Ramos (cell line): ENCODE measurements around the gene DTL.

ENCODE experiments used
- in situ Hi-C: fragments of 300-500 bp; cut with MboI; formaldehyde crosslinking; loops from one replicate; pipeline ENCODE4 v1.14.3; 2022; ENCODE audit warnings: low sequenced_read_pairs; ENCODE audit not compliant: unreplicated experiment

DTL gene

DNA sequence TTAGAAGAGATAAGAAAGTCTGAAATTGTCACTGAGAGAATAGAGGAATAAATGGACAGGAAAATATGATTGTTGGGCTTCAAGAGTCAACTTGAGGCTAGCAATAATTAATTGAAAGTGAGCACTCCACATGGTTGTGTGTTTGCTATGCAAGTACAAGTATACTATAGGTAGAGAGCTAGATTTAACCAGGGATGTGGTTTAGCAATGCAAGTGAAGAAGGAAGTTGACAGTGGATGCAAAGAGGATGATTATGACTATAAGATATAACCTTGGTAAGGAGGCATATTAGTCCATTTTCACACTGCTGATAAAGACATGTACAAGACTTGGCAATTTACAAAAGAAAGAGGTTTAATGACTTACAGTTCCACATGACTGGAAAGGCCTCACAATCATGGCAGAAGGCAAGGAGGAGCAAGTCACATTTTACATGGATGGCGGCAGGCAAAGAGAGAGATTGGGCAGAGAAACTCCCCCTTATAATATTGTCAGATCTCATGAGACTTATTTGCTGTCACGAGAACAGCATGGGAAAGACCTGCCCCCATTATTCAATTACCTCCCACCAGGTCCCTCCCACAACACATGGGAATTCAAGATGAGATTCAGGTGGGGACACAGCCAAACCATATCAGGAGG is 47.3 kb downstream of the DTL start:
- in situ Hi-C loops, result no loop called here

GRCh38 chr1:212089560-212090163 is 54.1 kb downstream of the DTL start:
- in situ Hi-C loops, result no loop called here

- in situ Hi-C loops, result no loop called here
Measured at GRCh38 chr1:212091438-212092121, 56.0 kb downstream of the DTL start.

DNA sequence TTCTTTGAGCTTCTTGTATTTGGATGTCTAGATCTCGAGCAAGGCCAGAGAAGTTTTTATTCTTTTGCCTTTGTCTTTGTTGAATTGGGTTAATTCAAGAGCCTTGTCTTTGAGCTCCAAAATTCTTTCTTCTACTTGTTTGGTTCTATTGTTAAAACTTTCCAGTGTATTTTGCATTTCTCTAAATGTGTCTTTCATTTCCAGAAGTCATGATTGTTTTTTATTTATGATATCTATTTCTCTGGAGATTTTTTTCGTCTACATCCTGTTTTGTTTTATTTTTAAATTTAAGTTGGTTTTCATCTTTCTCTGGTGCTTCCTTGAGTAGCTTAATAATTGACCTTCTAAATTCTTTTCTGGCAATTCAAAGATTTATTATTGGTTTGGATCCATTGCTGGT is 61.8 kb downstream of the DTL start:
- in situ Hi-C loops, result no loop called here

DNA sequence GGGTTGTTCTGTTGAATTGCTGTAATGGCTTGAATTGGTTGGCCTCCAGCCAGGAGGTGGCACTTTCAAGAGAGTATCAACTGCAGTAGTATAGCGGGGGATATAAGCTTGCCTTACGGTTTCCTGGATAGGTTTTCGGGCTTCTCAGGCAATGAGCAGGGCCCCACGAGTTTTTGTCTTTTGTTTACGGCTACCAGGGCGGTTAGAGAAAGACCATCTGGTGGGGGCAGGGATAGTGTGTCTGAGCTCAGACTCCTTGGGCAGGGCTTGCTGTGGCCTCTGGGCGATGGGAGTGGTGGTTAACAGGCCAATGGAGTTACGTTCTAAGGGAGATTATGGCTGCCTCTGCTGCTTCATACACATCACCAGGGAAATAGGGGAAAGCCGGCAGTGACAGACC is 62.8 kb downstream of the DTL start:
- in situ Hi-C loops, result no loop called here

GRCh38 chr1:212098771-212099170 is 63.2 kb downstream of the DTL start:
- in situ Hi-C loops, result no loop called here

DNA sequence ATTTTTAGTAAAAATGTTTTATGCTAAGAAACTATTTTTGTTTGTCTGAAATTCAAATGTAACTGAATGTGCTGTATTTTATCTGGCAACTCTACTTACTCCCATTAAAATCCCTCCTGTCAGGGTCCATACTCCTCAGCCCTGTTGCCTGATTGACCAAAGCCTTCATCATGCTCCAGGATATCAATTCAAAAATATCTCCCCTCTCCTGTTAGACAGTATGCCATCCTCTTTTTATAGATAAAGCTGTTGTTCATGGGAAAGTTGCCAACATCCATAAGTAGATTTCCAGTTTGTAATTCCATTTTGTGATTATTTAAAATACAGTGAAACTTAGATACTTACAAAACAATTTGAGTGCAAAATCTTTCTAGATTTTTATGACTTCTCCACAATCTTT is 65.7 kb downstream of the DTL start:
- in situ Hi-C loops, result no loop called here

- in situ Hi-C loops, result no loop called here
Measured at GRCh38 chr1:212101735-212102134, 66.2 kb downstream of the DTL start.

GRCh38 chr1:212104586-212105325 is 69.2 kb downstream of the DTL start:
- in situ Hi-C loops, result no loop called here

GRCh38 chr1:212106286-212106792 is 70.8 kb downstream of the DTL start:
- in situ Hi-C loops, result no loop called here

- in situ Hi-C loops, result no loop called here
Measured at GRCh38 chr1:212107481-212107880, 71.9 kb downstream of the DTL start.

GRCh38 chr1:212108187-212108586 is 72.6 kb downstream of the DTL start:
- in situ Hi-C loops, result no loop called here

- in situ Hi-C loops, result no loop called here
Measured at GRCh38 chr1:212108981-212109380, 73.4 kb downstream of the DTL start.

GRCh38 chr1:212109728-212110127 is 74.2 kb downstream of the DTL start:
- in situ Hi-C loops, result no loop called here

- in situ Hi-C loops, result no loop called here
Measured at GRCh38 chr1:212110617-212111016, 75.1 kb downstream of the DTL start.

GRCh38 chr1:212111536-212111935 is 76.0 kb downstream of the DTL start:
- in situ Hi-C loops, result no loop called here

- in situ Hi-C loops, result no loop called here
Measured at GRCh38 chr1:212113706-212114105, 78.2 kb downstream of the DTL start.

- in situ Hi-C loops, result no loop called here
Measured at GRCh38 chr1:212118167-212118871, 82.8 kb downstream of the DTL start.

- in situ Hi-C loops, result no loop called here
Measured at GRCh38 chr1:212118872-212119260, 83.3 kb downstream of the DTL start.

- in situ Hi-C loops, result no loop called here
Measured at GRCh38 chr1:212119397-212119837, 83.9 kb downstream of the DTL start.
